HL-60 (cell line): ENCODE measurements around the gene CDH23.

Experiments
- DNase-seq, 2 experiments: peaks; one replicate each; pipeline ENCODE4 v3.0.0-alpha.2; 2010 to 2020; ENCODE audit warnings: low read depth in 1 of 2, low spot score in 1 of 2
- H3K27ac ChIP-seq: fragments of 250-450 bp; sonication (Bioruptor Pico); replicated peaks from 2 replicates; pipeline ENCODE4 v1.5.1; 2020; ENCODE audit warnings: mild to moderate bottlenecking, moderate library complexity
- H3K27me3 ChIP-seq: fragments of 250-450 bp; sonication (Bioruptor Pico); 2 replicates; pipeline ENCODE4 v1.5.1; 2021; ENCODE audit warnings: mild to moderate bottlenecking, moderate library complexity; ENCODE audit not compliant: insufficient read depth, poor library complexity, severe bottlenecking
- H3K4me3 ChIP-seq: replicated peaks from 2 replicates; pipeline ENCODE4 v1.5.1; 2011; ENCODE audit warnings: mild to moderate bottlenecking, control low read depth, low read length; ENCODE audit not compliant: insufficient read depth
- CTCF ChIP-seq: IDR thresholded peaks from one replicate; pipeline ENCODE4 v1.5.1; 2011; ENCODE audit warnings: low read length, control low read depth, inconsistent platforms; ENCODE audit not compliant: insufficient read depth
- GABPA ChIP-seq: IDR thresholded peaks from 2 replicates; pipeline ENCODE4 v1.6.1; 2012; ENCODE audit warnings: low read depth
- POLR2AphosphoS5 ChIP-seq: IDR thresholded peaks from 2 replicates; pipeline ENCODE4 v1.6.1; 2012; ENCODE audit warnings: low read depth
- REST ChIP-seq: IDR thresholded peaks from 2 replicates; pipeline ENCODE4 v1.6.1; 2012; ENCODE audit warnings: low read depth; ENCODE audit not compliant: insufficient replicate concordance
- SPI1 ChIP-seq: IDR thresholded peaks from 2 replicates; pipeline ENCODE4 v1.6.1; 2012; ENCODE audit warnings: low read depth, mild to moderate bottlenecking, borderline replicate concordance

The CDH23 gene

GRCh38 chr10:71773221-71773971, 376.7 kb downstream of the CDH23 start, which contains the start of gene VSIR:
VSIR (minus strand) TSS chr10:71773520; CDS start chr10:71773439, 81 bp downstream.
- DNase-seq: peak; percentile 89 to 92
- H3K27ac ChIP-seq: peak within 1 kb of the TSS; percentile 91
- H3K27me3 ChIP-seq: no peaks in the 10 kb centered on the region
- H3K4me3 ChIP-seq: peak within 1 kb of the TSS; percentile 81
- TF ChIP-seq SPI1 (peak; percentile 51; the same call in 1 of the 2 replicates), POLR2AphosphoS5 (0 out of 2 replicates have a peak, but pooled peaks have one; percentile 60), GABPA (no peak), CTCF (peak; percentile 66)

GRCh38 chr10:71774916-71775702, 378.4 kb downstream of the CDH23 start:
- TF ChIP-seq POLR2AphosphoS5 (peak; percentile 99), SPI1 (peak; percentile 96), REST (peak; percentile 44), GABPA (peak; percentile 41; the same call in 1 of the 2 replicates), CTCF (no peak)
- H3K27ac ChIP-seq: peak overlapping the region; percentile 91
- DNase-seq: peak; percentile 94 to 98

DNA sequence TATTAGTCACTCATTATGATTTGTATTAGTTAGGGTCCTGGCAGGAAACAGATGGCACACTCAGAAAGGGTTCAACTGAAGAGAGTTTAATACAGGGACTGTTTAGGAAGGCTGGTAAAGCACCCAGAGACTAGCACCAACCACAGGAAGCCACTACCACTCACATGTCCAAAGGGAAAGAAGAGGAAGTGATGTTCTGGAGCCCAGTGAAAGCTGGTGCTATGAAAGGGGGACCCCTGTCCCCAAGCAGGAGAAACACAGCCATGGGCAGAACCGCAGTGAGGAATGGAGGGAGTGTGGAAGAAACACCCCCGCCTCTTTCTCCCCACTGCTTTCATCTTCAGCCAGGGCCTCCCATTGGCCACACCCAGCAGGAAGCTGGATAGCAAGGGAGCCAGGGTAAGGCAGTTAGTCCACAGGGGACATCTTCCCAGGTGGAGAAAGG, 379.8 kb downstream of the CDH23 start:
- TF ChIP-seq SPI1 (peak; percentile 98), GABPA (0 out of 2 replicates have a peak, but pooled peaks have one; percentile 16), REST (no peak), POLR2AphosphoS5 (peak; percentile 52; the same call in 1 of the 2 replicates), CTCF (no peak)
- Histone ChIP-seq H3K27ac (peak overlapping the region; percentile 91), H3K27me3 (no peaks in the 10 kb centered on the region), H3K4me3 (no peak overlapping the region)
- peak; percentile 87 to 89 for DNase-seq

More at GRCh38 chr10:71774916-71775702, 378.4 kb downstream of the CDH23 start:
- no peak overlapping the region for H3K4me3 ChIP-seq
- H3K27me3 ChIP-seq: no peaks in the 10 kb centered on the region
